ENCODE data around the gene EFHD2. TPM values are rescaled to one million over a fixed set of nuclear protein-coding genes. Genes with fewer than 3 reads are reported as not detected.

Gene EFHD2
- total RNA-seq, 1 experiment from 2014 or later, result 192 TPM

- no peaks in the 10 kb centered on the region for H3K36me3 ChIP-seq (ENCODE audit: low read depth, low read length)
- no peak overlapping the region for H3K9ac ChIP-seq (ENCODE audit: low read length)
- H4K20me1 ChIP-seq (ENCODE audit: low read length), result no peaks in the 10 kb centered on the region
- H3K9me3 ChIP-seq (ENCODE audit: low read length), result no peaks in the 10 kb centered on the region
- intact Hi-C loops (cut with micrococcal nuclease), result no loop called here
- H3K4me3 ChIP-seq (ENCODE audit: low read length), result no peak overlapping the region
- DNase-seq, result no peak
- POLR2A ChIA-PET (ENCODE audit: unreplicated experiment), result no interaction called here
- no peak overlapping the region for H3K4me2 ChIP-seq (ENCODE audit: low read length)
- no peak overlapping the region for H3K27ac ChIP-seq (ENCODE audit: low read length)
- CTCF ChIA-PET, result no interaction called here
- BruUV-seq (replicated peaks), result no TSS peak
- no peaks in the 10 kb centered on the region for H3K27me3 ChIP-seq (ENCODE audit: low read length)
- no peak overlapping the region for H2AFZ ChIP-seq (ENCODE audit: low read length)
- no peaks in the 10 kb centered on the region for H3K79me2 ChIP-seq (ENCODE audit: low read length)
- no peak for ATAC-seq
- no peaks in the 10 kb centered on the region for H3F3A ChIP-seq (ENCODE audit: low read length, unreplicated experiment)
- TF ChIP-seq EZH2 (IDR thresholded peaks at IDR 0.05; ENCODE audit: low read length, unreplicated experiment) (no peak), EZH2phosphoT487 (IDR thresholded peaks at IDR 0.05; ENCODE audit: borderline replicate concordance, low read length) (no peak), CTCF (conservative IDR thresholded peaks at IDR 0.05; ENCODE audit: low read depth, low read length) (no peak)
- H3K9me2 ChIP-seq (replicated peaks; ENCODE audit: low read length), result no peaks in the 10 kb centered on the region
- peaks cover 8% of the 10 kb centered on the region; the same call in 1 of the 2 replicates for H3K4me1 ChIP-seq (ENCODE audit: insufficient read depth, low read length)
Measured at GRCh38 chr1:15368888-15369287, 40.8 kb upstream of the EFHD2 start.

GRCh38 chr1:15370268-15370667 lies 39.4 kb upstream of the EFHD2 start:
- Histone ChIP-seq H2AFZ (ENCODE audit: low read length) (no peak overlapping the region), H3K79me2 (ENCODE audit: low read length) (no peaks in the 10 kb centered on the region), H3K9me2 (replicated peaks; ENCODE audit: low read length) (no peaks in the 10 kb centered on the region), H4K20me1 (ENCODE audit: low read length) (no peaks in the 10 kb centered on the region), H3K4me3 (ENCODE audit: low read length) (no peak overlapping the region), H3K4me2 (ENCODE audit: low read length) (no peak overlapping the region), H3K9me3 (ENCODE audit: low read length) (no peaks in the 10 kb centered on the region), H3K9ac (ENCODE audit: low read length) (no peak overlapping the region), H3K36me3 (ENCODE audit: low read depth, low read length) (no peaks in the 10 kb centered on the region), H3F3A (ENCODE audit: low read length, unreplicated experiment) (no peaks in the 10 kb centered on the region), H3K4me1 (ENCODE audit: insufficient read depth, low read length) (peaks cover 8% of the 10 kb centered on the region; the same call in 1 of the 2 replicates), H3K27me3 (ENCODE audit: low read length) (no peaks in the 10 kb centered on the region), H3K27ac (ENCODE audit: low read length) (no peak overlapping the region)
- no TSS peak for BruUV-seq (replicated peaks)
- CTCF ChIA-PET, result no interaction called here
- POLR2A ChIA-PET (ENCODE audit: unreplicated experiment), result no interaction called here
- ATAC-seq (no peak), DNase-seq (no peak)
- no peak for TF ChIP-seq EZH2phosphoT487 (IDR thresholded peaks at IDR 0.05; ENCODE audit: borderline replicate concordance, low read length)
- intact Hi-C loops (cut with micrococcal nuclease), result no loop called here

- intact Hi-C loops (cut with micrococcal nuclease), result no loop called here
- Histone ChIP-seq H3K27me3 (ENCODE audit: low read length) (no peaks in the 10 kb centered on the region), H2AFZ (ENCODE audit: low read length) (no peak overlapping the region), H3K4me3 (ENCODE audit: low read length) (no peak overlapping the region), H3K9me3 (ENCODE audit: low read length) (no peaks in the 10 kb centered on the region), H3K9ac (ENCODE audit: low read length) (no peak overlapping the region), H3K79me2 (ENCODE audit: low read length) (no peaks in the 10 kb centered on the region), H3F3A (ENCODE audit: low read length, unreplicated experiment) (no peaks in the 10 kb centered on the region), H4K20me1 (ENCODE audit: low read length) (no peaks in the 10 kb centered on the region), H3K4me2 (ENCODE audit: low read length) (no peak overlapping the region), H3K4me1 (ENCODE audit: insufficient read depth, low read length) (peaks cover 8% of the 10 kb centered on the region; the same call in 1 of the 2 replicates), H3K9me2 (replicated peaks; ENCODE audit: low read length) (no peaks in the 10 kb centered on the region), H3K27ac (ENCODE audit: low read length) (no peak overlapping the region), H3K36me3 (ENCODE audit: low read depth, low read length) (no peaks in the 10 kb centered on the region)
- POLR2A ChIA-PET (ENCODE audit: unreplicated experiment), result no interaction called here
- TF ChIP-seq EZH2 (IDR thresholded peaks at IDR 0.05; ENCODE audit: low read length, unreplicated experiment) (no peak), CTCF (conservative IDR thresholded peaks at IDR 0.05; ENCODE audit: low read depth, low read length) (no peak)
- no peak for DNase-seq
- no peak for ATAC-seq
- BruUV-seq (replicated peaks), result no TSS peak
- CTCF ChIA-PET, result no interaction called here
Measured at GRCh38 chr1:15370781-15371520, 38.7 kb upstream of the EFHD2 start.
